Measurements from ENCODE around the gene VOPP1.

Gene VOPP1

DNA sequence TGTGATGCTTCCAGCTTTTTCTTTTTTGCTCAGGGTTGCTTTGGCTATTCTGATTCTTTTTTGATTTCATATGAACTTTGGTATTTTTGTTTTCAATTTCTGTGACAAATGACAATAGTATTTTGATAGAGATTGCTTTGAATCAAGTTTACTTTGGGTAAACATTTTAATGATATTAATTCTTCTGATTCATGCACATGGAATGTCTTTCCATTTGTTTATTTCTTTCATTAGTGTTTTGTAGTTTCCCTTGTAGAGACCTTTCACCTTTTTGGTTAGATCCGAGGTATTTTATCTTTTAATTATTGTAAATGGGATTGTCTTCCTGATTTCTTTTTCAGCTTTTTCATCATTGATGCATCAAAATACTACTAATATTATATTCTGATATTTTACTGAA lies 114.0 kb downstream of the VOPP1 start:
- no peak for DNase-seq

DNA sequence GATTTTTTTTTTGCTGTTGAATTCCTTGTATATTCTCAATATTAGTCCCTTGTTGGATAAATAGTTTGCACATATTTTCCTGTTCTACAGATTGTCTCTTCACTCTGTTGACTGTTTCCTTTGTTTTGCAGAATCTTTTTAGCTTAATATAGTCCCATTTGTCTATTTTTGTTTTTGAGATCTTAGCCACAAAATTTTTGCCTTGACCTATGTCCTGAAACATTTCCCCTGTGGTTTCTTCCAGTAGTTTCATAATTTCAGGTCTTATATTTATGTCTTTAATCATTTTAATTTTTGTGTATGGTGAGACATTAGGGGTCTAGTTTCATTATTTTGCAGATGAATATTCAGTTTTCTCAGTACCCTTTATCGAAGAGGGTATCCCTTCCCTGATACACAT lies 114.5 kb downstream of the VOPP1 start:
- DNase-seq: no peak

DNA sequence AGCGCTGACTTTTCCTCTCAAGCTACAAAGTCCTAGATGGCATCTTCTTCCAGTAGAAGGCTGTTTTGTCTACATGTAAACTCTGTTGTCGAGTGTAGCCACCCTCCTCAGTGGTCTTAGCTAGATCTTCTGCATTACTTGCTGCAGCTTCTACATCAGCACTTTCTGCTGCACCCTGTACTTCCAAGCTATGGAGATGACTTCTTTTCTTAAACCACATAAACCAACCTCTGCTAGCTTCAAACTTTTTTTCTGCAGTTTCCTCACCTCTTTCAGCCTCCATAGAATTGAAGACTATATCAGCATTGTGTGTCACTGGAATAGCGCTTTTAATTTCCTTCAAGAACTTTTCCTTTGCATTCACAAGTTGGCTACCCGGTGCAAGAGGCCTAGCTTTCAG lies 119.3 kb downstream of the VOPP1 start:
- no peak for DNase-seq

DNA sequence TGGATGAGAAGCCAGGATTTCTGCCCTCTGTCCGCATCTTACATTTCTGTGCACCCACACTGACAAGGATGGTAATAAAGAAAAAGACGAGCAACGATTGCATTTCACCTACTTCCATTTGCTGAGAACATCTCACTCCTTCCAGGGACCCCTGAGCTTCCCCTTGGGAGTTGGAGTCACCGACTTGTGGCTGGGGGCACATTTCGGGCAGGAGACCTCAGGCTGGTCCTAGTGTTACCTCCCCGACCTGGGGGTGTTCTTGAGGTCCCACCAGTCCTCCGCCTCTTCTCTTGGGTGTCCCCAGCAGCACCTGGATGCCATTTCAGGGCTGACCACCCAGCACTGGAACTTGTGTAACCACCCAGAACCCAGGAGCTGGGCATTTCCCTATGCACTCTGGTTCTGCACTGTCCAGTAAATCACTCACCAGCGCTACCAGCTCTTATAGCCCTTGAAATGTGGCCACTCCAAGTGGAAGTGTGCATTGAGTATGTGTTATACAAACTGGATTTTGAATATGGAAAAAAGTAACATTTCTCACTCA lies 122.2 kb downstream of the VOPP1 start:
- no peak for DNase-seq

DNA sequence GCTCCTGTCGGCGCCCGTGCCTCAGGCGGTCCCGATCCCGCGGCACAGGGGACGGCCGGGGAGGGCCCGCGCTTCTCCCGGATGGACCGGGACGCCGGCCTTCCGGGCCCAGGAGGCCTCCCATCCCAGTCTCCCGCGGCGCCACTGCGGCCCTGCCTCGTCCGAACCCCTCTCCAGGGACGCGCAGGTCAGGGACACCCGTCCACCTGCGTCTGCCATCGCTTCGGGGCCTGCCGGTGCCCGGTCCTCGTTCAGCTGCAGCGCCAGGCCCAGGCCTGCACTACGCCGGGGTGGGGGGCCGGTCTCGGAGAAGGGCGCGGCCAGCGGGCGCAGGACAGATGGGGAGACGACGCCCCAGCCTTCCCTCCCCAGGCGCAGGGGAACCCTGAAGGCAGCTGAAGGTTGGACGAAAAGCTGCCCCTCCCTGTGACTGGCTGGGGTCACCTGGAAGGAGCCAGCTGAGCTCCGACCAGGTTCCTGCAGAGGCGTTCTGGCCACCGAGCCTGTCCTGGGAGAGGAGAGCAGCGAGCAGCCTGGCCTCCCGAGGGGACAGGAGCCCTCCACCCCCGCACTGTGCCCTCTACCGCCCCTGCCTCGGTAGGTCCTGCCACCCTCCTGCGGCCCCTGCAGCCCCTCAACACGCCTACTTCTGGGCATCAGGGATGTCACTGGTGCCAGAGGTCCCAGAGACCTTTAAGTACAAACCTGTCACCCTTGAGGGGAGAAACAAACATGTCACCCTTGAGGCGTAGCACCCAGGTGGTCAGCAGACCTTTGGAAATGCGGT lies 122.9 kb downstream of the VOPP1 start:
- no peak for DNase-seq

DNA sequence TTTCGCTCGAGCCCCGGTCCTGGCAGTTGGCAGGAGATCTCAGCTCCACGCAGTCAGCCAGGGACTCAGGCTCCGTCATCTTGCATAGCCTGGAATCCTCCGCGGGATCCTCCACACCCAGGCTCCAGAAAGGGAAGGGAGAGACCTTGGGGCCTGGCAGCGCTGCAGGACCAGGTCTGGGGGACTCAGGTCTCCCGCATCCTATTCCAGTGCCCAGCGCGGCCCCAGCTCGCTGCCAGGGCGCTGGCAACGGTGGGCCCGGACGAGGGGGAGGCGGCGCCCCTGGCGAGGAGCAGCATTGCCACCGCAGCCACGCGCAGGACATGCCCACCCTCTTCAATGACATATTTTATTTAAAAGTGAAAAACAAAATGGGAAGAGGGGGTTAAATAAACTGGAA lies 123.8 kb downstream of the VOPP1 start:
- DNase-seq: no peak

DNA sequence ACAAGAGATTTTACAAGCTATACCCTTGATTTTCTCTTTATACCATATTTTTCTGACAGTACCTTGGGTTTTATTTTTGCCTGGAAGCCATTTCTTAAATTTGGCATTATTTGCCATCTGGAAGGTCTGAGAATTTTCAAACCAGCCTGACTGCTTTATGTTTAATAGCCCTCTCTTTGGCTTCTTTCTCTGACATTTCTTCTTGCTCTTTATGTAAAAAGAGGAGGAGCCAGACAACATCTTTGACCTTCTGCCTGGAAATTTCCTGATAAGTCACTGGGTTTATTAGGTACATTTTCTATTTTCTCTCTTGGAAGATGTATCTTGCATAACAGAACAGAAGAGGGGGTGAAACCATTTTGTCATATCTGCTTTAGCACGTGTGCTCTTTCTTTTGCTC lies 127.5 kb downstream of the VOPP1 start:
- no peak for DNase-seq

DNA sequence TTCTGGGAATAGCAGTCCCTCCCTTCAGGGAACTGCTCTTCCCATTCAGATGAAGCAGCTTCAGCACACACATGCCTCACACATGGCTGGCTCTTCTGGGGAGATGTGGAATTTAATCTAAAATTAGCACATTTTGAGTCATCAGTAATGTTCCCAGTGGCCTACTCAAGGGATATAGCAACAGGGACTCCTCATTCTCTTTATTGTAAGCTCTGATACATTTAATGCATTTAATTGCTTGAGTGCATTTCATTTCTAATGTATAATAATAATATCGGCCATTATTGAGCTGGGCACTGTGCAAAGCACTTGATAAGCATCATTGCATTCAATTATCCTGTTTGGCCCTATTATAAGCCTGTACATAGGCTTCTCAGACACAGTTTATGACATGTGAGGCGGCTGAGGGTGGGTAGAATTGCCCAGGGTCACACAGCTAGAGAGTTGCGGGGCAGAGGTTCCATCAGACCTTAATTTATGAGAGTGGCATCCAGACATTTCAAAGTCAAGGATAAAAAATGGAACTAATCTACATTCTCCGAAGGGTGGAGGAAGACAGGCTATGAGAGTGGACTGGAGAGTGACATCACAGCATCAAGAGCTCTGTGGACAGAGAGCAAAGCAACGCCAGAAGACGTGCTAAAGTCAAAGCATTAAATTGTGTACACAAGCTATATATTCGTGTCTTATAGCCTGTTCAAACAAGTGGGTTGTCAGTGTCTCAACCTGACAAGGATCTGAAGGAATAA lies 130.4 kb downstream of the VOPP1 start:
- no peak for DNase-seq

DNA sequence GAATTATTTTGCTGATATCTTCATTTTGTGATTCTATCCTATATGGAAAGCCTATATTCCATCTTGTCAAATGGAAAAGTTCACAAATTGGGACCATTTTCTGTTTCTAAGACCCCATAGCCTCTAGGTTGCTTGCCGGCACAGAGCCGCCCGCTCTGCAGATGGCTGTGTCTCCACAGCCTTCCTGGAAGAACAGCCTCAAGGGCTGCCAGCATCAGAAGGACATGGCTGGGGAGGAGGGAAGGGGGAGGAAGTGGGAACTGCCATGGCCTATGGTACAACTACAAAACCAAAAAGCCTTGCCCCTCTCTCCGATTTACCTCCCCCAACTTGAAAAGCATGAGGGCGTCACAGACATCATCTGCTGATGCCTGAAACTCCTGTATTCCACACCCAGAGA lies 131.3 kb downstream of the VOPP1 start:
- no peak for DNase-seq

DNA sequence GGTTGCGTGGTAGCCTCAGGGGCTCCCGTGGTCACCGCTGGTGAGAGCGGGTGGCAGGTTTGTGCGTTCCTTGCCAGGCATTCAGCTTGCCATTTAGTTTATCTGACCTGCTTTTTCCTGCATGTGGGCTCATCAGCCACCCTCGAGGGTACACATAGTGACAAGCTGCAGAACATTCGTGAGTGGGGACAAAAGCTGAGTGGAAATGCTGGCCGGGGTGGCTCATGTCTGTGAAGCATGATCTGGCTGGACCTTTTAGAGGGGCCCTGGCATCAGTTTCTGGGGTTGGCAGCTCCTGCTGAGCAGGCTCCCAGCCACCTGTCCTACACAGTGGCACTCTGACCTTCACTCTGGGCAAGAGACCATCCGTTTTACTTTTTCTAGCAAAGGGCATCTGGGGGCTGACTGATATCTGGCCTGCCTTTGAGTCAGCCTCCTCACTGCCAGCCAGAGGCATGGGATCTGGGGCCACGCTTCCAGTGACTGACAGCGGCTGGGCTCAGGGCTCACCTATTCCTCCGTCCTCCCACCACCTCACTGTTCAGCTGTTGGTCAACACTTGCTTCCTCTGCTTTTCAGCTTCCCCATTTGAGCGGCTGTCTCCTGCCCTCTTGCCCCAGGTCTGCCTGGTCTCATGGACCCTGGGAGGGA lies 132.1 kb downstream of the VOPP1 start:
- DNase-seq: no peak

DNA sequence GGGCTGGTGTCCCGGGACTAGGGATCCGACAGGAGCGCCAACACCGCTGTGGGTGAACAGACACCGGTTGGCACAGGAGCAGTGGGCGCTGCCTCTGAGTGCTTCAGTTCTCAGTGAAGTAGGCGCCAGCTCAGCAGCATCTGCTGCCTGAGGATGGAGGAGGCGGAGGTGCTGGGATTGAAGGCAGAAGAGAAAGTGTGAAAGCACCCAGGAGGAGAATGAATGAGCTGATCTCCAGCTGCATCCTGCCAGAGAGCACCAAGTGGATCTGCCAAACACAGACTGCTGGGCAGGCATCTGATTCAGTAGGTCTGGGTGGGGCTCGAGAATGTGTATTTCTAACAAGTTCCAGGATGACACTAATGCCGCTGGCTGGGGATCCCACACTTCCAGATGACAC lies 132.7 kb downstream of the VOPP1 start:
- DNase-seq: peak; percentile 71

DNA sequence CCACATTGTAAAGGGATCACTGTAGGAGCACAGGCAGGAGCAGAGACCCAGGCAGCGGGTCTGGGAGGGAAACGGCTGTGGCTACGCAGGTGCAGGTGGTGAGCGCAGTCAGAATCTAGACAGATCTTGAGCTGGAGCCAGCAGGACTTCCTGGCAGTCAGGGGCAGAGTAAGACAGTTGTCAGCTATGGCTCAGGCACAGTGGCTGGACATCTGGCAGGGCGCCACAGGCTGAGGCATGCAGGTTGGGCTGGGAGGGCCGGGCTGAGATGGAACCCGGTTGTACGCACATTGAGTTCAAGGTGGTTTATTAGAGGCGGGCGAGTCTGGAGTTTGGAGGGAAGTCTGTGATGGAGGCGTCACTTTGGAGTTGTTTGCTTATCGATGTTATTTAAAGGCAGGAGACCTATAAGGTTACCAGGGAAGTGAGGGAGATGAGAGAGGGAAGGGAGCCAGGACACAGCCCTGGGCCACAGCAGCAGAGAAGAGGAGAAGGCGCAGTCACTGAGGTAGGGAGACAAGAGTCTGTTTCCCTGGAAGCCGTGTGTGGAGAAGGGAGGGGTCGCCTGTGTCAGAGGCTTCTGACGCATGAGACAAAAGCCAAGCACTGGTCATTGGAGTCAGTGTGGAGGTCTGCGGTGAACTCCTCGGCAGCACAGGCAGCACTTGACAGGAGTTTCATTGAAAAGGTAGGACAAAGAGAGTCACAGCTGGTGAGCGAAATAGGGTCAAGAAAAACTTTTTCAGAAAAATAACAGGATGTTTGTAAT lies 133.4 kb downstream of the VOPP1 start:
- DNase-seq: peak; percentile 84

DNA sequence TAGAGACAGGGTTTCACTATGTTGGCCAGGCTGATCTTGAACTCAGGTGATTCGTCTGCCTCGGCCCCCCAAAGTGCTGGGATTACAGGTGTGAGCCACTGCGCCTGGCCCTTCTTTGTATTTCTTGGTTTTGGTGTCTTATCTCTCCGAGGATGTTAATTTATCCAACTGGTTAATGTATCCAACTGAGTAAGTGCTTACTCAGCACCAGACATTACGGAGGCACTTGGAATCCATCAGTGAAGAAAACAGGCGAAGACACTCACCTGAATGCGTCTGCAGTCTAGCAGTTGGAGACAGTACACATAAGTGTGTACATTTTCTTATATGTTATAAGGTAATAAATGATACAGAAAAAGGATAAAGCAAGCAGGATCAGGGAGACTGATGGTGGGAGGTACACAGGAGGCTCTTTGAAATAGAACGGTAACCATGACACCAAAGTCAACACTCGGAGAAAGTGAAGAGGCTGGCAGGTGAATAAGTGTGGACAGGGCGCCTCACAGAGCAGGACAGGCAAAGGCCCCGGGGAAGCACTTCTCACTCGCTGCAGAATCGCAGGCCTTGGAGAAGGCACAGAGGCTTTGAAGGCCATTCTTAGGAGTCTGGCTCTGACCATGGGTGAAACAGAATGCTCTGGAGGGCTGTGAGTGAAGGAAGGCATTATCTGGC lies 134.1 kb downstream of the VOPP1 start:
- peak; percentile 85 for DNase-seq

DNA sequence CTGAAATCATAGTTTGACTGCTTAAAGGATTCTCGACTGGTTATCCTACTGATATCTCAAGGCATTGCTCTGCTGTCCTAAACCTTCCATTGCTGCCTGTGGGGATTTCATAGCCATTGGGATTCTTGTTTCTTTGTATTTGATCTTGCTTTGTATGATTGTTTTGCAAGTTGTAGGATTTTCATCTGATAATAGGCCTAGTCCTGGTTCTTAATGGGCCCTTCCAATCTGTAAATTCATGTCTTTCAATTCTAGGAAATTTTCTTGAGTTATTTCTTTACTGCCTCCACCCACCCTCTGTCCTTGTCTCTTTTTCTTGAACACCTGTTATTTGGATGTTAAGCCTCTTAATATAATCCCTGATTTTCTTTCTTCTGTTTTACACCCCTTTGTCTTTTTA lies 134.9 kb downstream of the VOPP1 start:
- no peak for DNase-seq

DNA sequence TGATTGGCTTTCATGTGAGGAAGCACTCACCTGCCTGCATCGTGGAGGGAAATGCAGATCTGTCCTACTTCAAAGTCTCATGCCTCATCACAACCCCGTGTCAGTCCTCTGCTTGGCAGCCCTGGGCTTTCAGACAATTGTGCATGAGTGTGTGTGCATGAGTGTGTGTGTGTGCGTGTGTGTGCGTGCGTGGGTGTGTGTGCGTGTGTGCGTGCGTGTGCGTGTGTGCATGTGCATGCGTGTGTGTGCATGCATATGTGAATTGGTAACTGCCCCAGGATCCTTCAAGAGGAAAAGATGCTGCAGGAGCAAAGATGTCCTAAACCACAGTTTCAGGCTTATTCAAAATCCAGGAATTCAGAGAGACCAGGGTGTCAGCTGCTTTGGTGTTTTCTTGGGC lies 135.8 kb downstream of the VOPP1 start:
- no peak for DNase-seq

DNA sequence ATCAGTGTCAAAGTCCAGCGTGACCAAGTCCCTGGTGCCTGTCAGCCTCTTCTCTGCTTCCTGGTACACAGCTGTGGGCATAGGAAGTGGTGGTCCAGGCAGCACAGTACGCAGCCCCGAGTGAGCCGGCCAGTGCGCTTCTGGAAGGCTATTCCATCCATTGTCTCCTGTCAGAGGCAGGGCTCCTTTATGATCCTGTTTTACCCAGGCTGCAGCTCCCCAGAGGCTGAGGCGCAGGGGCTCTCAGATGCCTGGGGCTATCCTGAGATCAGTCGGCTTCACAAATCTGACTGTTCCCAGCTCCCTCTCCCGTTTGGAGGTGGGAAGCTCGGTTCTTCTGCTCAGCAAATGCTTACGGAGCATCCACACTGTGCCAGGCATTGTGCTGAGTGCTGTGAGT lies 136.8 kb downstream of the VOPP1 start:
- DNase-seq: no peak

DNA sequence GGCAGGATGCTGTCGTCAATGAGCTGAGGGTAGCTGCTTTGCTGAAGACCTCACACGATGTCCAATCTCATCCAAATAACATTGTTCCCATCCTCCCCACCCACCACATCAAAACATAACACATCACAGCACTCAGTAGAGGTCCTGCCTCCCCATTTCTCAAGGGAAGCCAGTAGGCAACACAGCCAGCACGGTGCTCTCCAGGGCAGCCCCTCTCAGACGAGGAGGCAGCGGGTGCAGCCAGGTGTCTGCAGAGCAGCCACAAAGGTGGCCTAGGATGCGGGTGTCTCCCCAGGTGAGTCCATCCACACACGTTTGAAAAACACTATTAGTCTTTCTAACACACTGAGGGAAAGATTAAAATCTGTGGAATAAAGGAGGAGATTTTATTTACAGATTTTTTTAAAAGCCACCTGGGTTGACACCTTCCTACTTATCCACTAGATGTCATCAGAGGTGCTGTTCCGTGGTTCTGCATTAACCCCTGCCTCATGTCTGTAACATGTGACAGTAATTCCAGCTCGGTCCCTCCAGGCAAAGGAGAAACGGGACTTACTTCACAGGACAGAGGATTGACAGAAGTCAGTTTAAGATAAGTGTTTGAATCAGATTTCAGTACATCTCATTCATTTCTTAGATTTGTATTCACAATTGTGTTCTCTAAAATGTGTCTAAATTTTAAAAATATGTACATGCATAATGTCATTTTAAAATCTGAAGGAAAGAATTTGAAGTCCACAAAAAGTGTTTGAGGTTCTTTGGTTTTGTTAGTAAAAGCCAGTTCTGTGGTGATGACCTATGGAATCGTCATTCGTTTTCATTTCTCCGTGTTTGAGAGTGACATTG lies 139.1 kb downstream of the VOPP1 start:
- peak; percentile 62 for DNase-seq

DNA sequence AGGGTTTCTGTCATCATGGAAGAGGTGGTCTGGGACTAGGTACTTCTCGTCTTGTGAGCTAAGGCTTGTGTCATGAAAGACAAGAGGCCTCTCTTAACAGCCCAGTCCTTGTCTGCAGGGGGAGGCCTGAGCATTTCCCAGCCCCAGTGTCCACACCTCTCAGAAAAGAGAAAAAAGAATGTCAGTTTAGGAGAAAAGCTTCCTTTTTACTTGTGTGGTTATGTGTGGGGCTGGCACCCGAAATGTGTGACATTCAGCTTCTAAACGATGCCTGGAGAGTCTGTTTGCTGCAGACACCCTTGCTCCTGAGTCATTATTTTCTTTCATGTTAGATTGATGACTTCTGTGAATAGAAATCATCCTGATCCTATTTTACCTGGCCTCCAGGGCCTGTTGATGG lies 139.8 kb downstream of the VOPP1 start:
- DNase-seq: no peak

DNA sequence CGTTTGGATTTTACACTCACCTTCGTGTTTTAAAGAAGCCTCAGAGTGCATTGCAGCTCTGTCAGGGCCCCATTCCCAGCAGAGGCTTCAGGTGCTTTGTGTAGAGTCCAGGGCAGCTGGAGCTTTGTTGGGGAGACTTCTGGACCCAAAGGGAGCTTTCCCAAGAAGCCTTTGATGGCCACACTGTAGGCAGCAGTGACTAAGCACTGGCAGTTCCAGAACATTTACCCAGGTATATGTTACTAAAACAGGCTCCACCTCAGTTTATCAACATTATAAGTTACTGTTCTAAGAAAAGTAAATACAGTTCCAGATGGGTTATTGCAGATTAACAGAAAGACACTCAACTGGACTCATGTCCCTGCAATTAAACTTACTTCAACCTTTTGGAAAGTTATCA lies 140.4 kb downstream of the VOPP1 start:
- no peak for DNase-seq

DNA sequence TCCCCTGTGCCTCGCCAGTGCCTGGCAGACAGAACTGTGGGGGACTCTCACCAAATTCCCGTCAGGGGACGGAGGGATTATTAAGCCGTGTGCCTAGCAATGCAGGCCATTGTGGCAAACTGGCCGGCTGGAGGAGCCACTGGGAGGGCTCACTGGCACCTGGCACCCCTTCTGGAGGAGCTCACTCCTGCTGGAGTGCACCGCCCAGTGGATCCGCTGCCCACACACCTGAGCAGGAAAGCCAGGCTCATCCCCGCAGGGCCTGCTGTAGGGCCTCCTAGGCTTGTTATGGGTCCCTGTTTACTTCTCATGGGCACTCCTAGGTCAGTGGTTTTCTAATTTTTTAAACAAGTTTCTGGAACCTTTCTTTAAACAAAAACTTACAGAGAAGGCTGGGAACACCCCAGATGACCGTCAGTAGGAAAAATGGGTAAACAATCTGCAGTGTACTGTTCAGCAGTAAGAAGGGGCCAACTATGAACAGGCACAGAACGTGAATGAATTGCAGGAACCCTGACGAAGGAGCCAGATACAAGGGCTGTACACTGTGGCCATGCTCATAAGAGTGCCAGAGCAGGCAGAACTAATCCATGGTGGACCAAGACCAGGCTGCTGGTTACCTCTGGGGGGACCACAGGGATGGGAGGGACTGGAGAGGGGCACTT lies 142.3 kb downstream of the VOPP1 start:
- no peak for DNase-seq

DNA sequence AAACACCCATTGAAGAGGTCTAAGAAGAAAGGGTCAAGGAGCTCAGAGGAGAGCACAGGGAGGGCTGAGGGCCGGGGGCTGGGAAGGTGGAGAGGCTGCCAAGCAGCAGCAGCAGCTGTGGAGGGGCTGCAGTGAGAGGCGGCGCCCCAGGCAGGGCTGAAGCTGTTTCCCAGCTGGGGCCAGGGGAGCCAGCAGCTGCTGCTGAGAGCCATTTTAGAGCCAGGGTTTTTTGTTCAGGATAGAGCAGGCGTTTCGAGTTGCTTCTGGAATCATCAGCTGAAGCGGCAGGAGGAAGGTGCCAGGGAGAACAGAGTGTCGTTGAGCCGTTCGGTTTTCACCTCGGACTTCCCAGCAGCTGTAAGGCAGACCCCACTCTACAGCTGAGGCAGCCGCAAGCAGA lies 144.5 kb downstream of the VOPP1 start:
- peak; percentile 73 for DNase-seq
